COLO668 (cell line): ENCODE data around the gene CCDC137.

Experiments used
- DNase-seq: peaks from one replicate; lab custom pipeline; 2025; ENCODE audit not compliant: unreplicated experiment; lab: John Stamatoyannopoulos, UW

The CCDC137 gene

DNA sequence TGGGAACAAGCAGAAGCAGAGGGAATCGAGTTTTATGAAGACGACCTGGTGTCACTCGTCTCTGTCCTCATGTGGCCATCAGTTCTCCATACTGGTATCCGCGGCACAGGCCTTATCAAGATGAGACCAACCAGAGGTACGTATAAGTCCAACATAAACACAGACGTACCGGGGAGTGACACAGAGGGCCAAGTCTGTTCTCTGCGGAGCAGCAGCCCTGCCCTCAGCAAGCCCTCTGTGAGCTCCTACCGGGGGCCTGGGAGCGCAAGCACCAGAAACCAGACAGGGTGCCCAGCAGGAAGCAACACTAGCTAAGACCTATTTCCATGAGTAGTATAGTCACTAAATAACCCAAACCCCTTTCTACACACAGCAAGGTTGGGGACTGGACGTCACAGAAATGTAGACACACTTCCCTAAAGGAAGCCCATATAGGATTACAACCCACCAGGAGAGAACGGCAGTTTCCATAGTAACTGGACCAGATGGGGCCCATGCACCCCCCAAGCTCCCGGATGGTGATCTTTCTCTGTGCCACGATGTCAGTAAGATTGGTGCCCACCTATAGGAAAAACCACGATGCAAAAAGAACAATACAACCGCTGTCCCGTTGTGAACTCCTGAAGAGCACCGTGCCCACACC lies 16.1 kb downstream of the CCDC137 start:
- DNase-seq, result no peak

DNA sequence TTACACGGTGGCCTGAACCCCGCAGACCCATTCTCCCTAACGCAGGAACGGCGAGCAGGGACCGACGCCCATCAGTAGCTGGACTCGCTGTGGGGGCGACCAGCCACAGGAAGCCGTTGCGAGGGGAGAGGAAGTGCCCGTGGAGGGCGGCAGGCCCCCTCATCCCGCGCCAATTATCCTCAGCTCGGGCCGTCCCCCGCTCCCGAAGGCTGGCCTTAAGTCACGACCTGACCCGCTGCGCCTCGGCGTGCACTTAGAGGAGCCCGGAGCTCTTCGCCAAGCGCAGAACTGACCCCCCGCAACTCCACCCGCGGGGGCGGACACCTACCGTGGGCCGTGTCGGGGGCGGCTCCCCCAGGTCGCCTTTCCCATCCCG lies 16.7 kb downstream of the CCDC137 start:
- no peak for DNase-seq

DNA sequence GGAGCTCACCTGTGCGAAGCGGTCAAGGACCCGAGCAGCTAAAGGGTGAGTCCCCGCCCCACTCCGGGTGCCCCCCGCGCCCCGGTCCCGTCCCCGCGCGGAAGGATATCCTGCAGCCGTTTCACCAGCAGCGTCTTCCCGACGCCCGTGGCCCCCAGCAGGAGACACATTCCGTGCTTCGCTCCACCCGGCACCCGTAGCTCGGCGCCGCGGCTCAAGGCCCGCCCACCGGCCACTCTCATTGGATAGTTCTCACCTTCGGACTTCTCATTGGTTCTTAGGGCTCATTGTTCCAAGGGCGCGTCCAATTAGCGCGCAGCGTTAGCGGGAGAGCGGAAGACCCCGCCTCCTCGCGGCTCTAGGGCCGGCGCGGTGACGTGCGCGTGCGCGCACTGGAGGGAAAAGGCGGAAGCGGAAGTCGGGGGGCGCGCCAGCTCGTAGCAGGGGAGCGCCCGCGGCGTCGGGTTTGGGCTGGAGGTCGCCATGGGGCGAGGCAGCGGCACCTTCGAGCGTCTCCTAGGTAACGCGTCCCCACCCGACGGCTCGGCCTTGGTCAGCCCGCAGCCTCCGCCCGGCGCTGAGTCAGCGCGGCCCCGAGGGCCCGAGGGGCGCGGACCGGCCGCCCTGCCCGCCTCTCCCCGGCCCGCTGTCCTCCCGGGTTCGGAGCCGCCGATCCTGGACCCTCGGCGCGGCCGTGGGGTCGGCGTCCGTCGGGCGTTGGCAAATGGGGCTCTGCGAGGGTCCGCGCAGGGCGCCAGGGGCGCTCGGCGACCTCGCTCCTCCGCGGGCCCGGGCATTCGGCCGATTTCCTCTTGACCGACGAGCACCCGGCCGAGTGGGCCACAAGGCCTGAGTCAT lies 17.3 kb downstream of the CCDC137 start, which contains the start of the genes ARL16 and HGS:
Gene ARL16 (minus strand): TSS at position 214 of the 858 bp plus-strand sequence. CDS start 44 bp downstream, at position 170.
Gene HGS (plus strand): TSS at position 428 of the 858 bp plus-strand sequence. CDS start 56 bp downstream, at position 484.
- peak; percentile 97 for DNase-seq

DNA sequence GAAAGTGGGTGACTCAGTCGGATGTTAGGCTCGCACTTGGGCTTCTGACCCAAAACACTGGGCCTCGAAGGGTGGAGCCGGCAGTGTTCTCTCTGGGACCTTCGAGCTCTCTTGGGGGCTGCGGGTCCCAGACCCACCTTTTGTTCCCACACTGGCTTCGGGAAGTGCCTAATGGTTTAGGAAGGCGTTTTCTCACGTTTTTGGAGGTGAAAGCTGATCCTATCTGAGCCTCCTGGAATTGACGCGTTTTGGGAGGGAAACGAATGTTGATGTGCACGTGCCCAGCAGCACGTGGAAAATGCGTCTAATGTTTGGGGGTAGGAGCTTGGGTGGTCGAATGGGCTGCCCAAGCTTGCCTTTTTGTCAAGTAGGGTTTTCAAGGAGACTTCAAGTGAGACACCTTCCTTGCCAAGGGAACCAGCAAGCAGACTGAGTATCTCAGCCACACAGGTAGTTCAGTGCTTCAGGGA lies 17.9 kb downstream of the CCDC137 start:
- peak; percentile 19 for DNase-seq

DNA sequence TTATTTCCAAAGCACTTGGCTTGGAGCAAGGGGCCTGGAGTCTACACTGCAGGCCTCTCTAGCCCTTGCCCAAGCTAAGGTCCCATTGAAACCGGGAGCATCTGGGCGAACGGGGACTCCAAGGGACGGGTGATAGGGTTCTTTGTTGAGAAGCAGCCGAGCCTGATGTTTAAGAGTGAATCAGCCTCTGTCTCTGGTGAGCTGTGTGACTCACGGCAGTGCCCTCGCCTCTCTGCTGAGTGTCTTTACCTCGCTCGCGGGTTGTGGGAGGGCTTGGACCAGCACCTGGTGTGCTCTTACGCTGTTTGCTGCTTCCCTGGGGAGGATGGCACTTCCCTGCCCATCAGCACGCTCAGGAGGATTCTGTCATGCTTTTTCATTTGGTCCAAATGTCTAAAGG lies 18.6 kb downstream of the CCDC137 start:
- DNase-seq, result peak; percentile 65

DNA sequence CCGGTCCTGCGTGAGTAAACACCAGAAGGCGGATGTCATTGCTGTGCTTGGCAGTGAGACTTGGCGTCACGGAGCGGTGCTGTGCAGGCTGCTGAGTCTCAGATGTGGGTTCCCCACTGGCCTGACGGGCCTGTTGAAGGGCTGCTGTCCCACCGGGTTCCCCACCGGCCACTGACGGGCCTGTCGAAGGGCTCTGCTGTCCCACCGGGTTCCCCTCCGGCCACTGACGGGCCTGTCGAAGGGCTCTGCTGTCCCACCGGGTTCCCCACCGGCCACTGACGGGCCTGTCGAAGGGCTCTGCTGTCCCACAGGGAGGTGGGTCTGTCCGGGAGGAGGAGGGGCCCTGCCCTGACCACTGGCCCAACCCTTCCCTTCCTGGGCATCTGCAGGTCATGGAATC lies 20.1 kb downstream of the CCDC137 start:
- no peak for DNase-seq

DNA sequence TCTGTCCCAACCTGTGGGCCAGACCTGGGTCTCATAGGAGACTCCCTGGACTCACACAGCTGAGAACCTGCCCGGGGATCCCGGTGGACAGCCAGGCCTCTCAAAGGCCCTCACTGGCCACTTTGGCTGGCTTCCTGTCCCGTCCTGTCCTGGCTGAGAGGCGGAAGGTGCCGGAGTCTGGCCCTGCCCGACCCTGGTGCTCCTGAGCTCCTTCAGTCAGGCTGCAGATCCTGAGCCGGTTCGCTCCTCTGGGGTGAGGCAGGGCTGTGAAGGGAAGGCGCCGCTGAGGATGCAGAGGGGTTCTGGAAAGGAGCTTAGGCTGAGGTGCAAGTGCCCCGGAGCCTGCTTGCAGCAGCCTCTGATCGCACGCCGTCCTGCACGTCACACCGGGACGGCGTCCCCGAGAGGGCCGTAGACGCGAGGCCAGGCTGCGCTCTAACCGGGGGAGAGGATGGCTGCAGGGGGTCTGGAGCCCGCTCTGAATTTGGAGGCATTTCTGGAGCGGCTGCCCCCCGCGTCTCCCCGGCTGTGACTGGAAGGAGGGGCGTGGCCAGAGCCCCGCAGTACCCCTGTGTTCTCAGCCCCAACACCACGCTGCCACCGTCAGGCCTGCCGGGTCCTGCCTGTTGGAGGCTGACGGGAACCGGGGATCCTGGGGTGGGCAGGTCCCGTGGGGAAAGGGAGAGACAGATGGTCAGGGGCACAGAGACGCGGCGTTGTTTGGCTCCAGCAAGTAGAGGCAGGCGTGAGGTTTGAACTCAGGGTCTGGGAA lies 21.4 kb downstream of the CCDC137 start:
- DNase-seq, result no peak

DNA sequence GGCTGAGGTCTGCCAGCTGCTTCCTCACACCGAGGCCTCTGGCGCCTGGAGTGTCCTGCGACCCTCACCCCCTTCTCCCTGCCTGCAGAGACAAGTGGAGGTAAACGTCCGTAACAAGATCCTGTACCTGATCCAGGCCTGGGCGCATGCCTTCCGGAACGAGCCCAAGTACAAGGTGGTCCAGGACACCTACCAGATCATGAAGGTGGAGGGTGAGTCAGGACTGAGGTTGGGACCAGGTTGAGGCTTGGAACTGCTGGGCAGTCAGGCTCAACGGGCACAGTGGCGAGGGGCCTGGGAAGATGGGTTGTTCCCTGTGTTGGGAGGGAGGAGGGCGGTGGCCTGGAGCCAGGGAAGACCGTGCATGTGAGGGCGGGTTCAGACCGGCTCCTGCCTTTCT lies 22.1 kb downstream of the CCDC137 start:
- no peak for DNase-seq

DNA sequence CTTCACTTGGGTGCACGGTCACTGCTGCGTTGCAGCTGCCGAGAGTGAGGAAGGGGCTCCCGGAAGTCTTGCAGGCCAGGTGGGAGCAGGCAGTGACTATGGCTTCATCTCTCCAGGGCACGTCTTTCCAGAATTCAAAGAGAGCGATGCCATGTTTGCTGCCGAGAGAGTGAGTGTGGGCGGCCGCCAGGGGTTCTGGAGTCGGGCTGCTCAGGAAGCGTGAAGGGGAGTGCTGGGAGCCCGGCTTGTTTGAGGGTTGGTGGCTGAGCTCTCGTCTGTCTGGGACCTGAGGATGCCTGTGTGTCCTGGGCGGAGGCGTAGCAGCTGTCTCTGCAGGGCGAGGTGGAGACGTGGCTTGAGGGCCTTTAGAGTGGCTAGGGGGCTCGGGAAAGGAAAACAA lies 23.5 kb downstream of the CCDC137 start:
- DNase-seq, result no peak

DNA sequence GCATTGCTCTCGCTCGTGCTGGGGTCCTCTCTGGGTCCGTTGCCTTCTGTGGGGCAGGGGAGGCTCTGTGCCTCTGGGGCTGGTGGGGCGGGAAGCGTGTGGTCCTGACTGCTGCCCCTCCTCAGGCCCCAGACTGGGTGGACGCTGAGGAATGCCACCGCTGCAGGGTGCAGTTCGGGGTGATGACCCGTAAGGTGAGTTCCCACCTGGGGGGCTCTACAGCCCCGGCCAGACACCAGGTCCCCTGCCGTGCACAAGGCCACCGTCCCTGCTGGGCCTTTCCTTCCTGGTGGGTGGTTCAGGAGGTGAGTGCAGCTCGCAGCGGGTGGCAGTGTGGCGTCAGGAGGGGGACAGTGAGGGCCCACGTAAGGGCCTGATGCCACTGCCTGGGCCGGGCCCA lies 24.0 kb downstream of the CCDC137 start:
- no peak for DNase-seq

DNA sequence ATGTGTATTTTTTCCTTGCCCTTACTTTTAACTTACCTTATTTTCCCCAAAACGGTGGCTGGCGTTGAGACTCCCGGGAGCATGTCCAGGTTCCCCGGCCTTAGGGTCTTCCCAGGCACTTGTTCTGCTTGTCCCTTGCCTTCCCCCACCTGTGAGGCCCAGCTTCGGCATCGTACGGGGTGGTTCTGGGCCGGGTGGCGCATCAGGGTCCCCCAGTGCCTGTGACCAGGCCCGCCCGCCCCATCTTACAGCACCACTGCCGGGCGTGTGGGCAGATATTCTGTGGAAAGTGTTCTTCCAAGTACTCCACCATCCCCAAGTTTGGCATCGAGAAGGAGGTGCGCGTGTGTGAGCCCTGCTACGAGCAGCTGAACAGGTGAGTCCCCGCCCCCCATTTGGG lies 24.7 kb downstream of the CCDC137 start:
- DNase-seq, result no peak

DNA sequence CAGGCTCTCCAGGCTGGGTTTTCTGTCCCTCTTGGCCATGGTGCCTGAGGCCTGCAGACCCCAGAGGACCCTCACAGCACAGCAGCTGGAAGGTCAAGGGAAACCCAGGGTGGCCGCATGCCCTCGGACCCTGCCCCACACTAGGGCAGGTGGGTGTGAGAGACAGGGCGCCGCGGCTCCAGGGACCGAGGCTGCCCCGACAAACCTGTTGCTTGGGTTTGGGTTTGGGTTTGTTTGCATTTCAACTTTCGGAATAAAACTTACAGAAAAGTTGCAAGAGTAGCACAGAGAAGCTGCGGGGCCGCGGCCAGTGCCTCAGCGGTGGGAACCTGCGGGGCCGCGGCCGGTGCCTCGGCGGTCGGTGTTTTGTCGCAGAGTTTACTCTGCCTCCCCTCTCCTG lies 25.1 kb downstream of the CCDC137 start:
- DNase-seq, result no peak

DNA sequence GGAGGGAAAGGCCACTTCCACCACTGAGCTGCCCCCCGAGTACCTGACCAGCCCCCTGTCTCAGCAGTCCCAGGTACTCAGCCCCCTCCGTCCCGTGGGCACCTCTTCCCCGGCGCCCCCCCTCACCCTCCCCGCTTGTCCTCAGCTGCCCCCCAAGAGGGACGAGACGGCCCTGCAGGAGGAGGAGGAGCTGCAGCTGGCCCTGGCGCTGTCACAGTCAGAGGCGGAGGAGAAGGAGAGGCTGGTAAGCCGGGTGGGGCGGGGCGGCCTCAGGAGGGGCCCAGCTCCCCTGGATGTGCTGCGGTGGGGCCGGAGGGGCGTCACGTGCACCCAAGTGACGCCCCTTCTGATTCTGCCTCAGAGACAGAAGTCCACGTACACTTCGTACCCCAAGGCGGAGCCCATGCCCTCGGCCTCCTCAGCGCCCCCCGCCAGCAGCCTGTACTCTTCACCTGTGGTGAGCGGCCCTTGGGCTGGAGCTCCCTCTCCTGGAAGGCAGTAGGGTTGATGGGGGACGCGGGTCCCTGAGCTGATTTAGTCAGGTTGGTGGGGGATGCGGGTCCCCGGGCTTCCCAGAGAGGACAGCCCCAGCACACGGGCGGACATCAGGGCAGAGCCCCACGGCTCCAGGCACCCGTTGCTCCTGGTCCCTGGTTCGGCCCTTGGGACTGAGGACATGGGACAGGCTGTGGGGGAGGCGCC lies 27.1 kb downstream of the CCDC137 start:
- DNase-seq, result no peak

DNA sequence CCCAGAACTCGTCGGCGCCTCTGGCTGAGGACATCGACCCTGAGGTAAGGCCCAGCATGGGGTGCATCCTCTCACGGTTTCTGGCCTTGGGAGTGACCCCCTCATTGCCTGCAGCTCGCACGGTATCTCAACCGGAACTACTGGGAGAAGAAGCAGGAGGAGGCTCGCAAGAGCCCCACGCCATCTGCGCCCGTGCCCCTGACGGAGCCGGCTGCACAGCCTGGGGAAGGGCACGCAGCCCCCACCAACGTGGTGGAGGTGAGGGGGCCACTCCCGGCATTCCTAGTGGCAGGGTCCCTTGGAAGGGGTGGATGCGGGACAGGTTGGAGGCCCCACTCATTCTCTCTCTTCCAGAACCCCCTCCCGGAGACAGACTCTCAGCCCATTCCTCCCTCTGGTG lies 28.3 kb downstream of the CCDC137 start:
- no peak for DNase-seq

DNA sequence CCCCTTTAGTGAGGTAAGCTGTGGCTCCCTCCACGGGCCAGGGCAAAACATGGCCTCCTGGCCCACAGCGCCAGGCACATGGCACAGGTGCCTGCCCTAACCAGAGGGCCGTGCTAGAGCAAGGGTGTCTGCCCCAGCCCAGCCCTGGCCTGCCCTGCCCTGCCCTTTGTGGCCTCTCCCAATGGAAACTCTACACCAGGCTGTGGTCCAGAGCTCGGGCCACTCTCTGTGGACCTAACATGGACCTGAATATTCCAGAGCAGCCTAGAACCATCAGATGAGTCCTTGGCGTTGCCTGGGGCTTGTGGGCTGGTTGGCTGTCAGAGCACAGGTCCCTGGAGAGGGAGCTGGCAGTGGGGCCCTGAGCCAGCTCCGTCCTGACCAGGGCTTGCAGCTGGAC lies 28.7 kb downstream of the CCDC137 start:
- no peak for DNase-seq

DNA sequence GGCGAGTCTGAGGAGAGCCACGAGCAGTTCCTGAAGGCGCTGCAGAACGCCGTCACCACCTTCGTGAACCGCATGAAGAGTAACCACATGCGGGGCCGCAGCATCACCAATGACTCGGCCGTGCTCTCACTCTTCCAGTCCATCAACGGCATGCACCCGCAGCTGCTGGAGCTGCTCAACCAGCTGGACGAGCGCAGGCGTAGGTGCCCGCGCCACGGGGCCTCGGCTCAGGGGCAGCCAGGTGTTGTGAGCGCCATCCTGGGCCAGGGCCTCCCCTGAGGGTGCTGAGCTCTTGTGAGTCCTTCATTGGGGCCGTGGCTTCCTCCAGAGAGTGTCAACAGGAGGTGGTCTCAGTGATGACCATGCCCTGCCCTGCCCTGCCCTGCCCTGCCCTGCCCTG lies 29.3 kb downstream of the CCDC137 start:
- DNase-seq, result no peak

DNA sequence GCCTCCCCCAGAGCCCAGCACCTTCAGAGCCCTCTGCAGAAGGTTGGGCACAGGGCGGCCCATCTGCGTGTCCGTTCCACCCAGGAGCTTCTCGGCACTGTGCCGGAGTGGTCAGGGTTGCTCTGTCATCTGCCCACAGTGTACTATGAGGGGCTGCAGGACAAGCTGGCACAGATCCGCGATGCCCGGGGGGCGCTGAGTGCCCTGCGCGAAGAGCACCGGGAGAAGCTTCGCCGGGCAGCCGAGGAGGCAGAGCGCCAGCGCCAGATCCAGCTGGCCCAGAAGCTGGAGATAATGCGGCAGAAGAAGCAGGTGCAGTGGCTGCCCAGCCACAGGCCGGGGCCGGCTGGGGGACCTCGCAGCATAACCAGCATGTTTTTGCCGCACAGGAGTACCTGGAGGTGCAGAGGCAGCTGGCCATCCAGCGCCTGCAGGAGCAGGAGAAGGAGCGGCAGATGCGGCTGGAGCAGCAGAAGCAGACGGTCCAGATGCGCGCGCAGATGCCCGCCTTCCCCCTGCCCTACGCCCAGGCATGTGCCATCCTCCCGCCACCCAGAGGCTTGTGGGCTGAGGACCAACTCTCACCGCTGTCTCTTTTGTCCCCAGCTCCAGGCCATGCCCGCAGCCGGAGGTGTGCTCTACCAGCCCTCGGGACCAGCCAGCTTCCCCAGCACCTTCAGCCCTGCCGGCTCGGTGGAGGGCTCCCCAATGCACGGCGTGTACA lies 29.8 kb downstream of the CCDC137 start:
- no peak for DNase-seq

DNA sequence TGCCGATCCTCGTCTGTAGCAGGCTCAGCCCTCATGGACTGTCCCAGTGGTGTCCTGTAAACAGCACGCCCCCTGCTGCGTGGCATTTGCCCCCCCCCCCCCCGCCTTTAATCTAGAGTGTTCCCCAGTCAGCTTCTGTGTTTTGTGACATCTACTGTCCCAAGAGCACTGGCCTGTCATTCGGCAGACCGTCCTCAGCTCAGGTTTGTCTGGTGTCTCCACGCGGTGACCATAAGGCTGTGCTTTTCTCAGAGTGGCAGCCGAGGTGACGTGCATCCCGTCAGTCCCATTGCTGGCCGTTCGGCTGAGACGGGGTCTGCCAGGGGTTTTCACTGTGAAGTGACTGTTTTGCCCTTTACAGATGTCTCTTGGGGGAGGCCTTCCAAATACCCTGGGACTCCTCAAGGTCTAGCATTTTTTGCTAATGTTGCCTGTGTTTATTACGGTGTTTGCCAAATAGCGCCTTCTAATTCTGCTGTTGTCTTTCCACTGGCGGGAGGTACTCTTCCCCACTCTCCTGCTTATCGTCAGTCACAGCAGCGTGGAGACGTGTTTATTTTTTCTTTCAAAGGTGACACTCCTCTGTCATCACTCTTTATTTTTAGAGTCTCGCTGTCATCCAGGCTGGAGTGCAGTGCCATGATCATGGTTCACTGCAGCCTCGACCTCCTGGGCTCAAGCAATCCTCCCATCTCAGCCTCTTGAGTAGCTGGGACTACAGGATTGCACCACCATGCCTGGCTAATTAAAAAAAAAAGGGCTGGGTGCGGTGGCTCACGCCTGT lies 30.9 kb downstream of the CCDC137 start:
- DNase-seq, result no peak
